ENCODE measurements around the gene ADAMTS6. TPM values are rescaled to one million over a fixed set of nuclear protein-coding genes. Genes with fewer than 3 reads are reported as not detected.
A peak's percentile ranks its signal among the peaks of the same experiment; 100 is the strongest.

The ADAMTS6 gene
- total RNA-seq, 6 donors from 2014 or later, result 2.2 to 19.4 (median 6.5) TPM

DNA sequence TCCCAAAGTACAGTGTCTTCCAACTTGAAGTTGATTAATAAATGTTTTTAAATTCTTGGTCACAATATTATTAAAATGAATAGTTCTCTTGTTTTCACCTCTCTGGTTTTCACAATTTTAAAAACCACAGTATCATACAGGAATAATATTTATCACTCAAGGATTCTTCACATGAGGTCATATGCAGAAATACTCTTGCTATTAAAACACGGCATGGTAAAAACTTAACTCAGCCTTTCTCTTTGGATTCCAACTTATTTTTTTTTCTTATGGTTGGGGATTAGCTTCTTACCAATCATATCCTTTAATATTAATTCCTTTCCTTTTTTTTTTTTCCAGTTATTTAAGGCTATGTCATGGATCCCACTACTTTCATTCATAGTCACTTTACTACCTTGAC, 289.4 kb downstream of the ADAMTS6 start:
- Histone ChIP-seq H3K27me3 (no peaks in the 10 kb centered on the region), H3K36me3 (no peaks in the 10 kb centered on the region), H3K27ac (no peak overlapping the region), H3K4me3 (no peak overlapping the region), H3K9me3 (no peaks in the 10 kb centered on the region), H3K4me1 (no peaks in the 10 kb centered on the region)
- 85 to 95% methylated on average over 1 of the region's 1 CpG for WGBS, 2 donors
- DNase-seq (no peak), ATAC-seq (ENCODE audit: low FRiP score in 2 of 2) (no peak)
- TF ChIP-seq CTCF (IDR thresholded peaks at IDR 0.05), result no peak
- TF ChIP-seq POLR2AphosphoS5 (IDR thresholded peaks at IDR 0.05), result no peak
- no peak for TF ChIP-seq EP300 (IDR thresholded peaks at IDR 0.05)
- TF ChIP-seq POLR2A (IDR thresholded peaks at IDR 0.05), result no peak

- ATAC-seq (ENCODE audit: low FRiP score in 2 of 2) (peak in 1 of 2 donors; percentile 8), DNase-seq (no peak)
- H3K9me3 ChIP-seq, result no peaks in the 10 kb centered on the region
- no peak for TF ChIP-seq POLR2A (IDR thresholded peaks at IDR 0.05)
- no peak for TF ChIP-seq EP300 (IDR thresholded peaks at IDR 0.05)
- TF ChIP-seq CTCF (IDR thresholded peaks at IDR 0.05), result no peak
- H3K36me3 ChIP-seq, result no peaks in the 10 kb centered on the region
- no peaks in the 10 kb centered on the region for H3K4me1 ChIP-seq
- H3K27me3 ChIP-seq, result no peaks in the 10 kb centered on the region
- no peak overlapping the region for H3K27ac ChIP-seq
- H3K4me3 ChIP-seq, result no peak overlapping the region
These were observed 290.1 kb downstream of the ADAMTS6 start for GRCh38 chr5:65191554-65192135.

DNA sequence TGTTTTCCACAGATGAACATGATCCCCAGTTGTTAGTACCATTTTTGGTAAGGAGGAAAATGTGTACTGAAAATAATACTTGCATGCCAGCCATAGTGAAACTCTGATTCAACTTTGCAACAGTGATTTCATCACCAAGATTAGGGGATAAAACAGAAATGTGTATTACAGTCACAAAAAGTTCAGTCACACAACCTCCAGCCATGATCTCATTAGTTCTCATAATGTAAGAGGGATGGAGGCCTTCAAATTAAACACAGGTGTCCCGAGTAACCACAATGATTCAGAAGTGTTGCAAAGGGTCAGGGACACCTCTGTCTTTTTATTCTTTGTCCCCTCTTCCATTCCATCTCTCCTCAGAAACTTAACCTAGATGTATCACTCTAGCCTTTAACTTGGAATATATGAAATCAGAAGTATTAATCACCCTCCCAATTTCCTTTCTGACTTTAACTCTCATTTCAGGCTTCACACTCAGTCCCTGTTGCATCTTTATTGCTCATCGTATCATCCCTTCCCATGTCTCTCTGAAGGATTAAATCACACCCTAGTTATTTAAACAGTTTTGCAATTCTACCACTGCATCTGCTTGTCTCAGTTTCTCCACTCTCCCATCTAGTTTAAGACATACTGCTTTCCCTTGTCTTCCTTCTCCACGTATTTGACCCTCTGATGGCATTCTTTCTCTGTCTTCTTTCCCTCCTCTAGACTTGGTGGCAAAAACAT, 291.2 kb downstream of the ADAMTS6 start:
- DNase-seq, result no peak

GRCh38 chr5:65186646-65187227, 295.0 kb downstream of the ADAMTS6 start:
- H3K4me3 ChIP-seq, result no peak overlapping the region

More for the DNA sequence above, 291.2 kb downstream of the ADAMTS6 start:
- TF ChIP-seq CTCF (IDR thresholded peaks at IDR 0.05), result no peak
- TF ChIP-seq POLR2AphosphoS5 (IDR thresholded peaks at IDR 0.05), result no peak
- no peak for TF ChIP-seq POLR2A (IDR thresholded peaks at IDR 0.05)
- TF ChIP-seq EP300 (IDR thresholded peaks at IDR 0.05), result no peak
- H3K9me3 ChIP-seq, result no peaks in the 10 kb centered on the region
- WGBS, 2 donors, result 81 to 83% methylated on average over 3 of the region's 3 CpGs
- no peaks in the 10 kb centered on the region for H3K27me3 ChIP-seq
- no peak overlapping the region for H3K4me3 ChIP-seq
- peak in 1 of 2 donors; percentile 90 for ATAC-seq (ENCODE audit: low FRiP score in 2 of 2)
- no peaks in the 10 kb centered on the region for H3K4me1 ChIP-seq
- no peak overlapping the region for H3K27ac ChIP-seq
- H3K36me3 ChIP-seq, result no peaks in the 10 kb centered on the region

More at GRCh38 chr5:65186646-65187227, 295.0 kb downstream of the ADAMTS6 start:
- Histone ChIP-seq H3K27ac (no peak overlapping the region), H3K9me3 (no peaks in the 10 kb centered on the region), H3K27me3 (no peaks in the 10 kb centered on the region), H3K4me1 (no peaks in the 10 kb centered on the region), H3K36me3 (no peaks in the 10 kb centered on the region)
- DNase-seq, result no peak
- ATAC-seq (ENCODE audit: low FRiP score in 2 of 2), result no peak
- no peak for TF ChIP-seq POLR2AphosphoS5 (IDR thresholded peaks at IDR 0.05)
- no peak for TF ChIP-seq POLR2A (IDR thresholded peaks at IDR 0.05)
- TF ChIP-seq EP300 (IDR thresholded peaks at IDR 0.05), result no peak
- no peak for TF ChIP-seq CTCF (IDR thresholded peaks at IDR 0.05)
- WGBS, 2 donors, result 68 to 78% methylated on average over 2 of the region's 2 CpGs

All from upper lobe of left lung (tissue), 6 donors.